GM12878 (cell line): ENCODE measurements around the gene BCAP31. TPM values are rescaled to one million over a fixed set of nuclear protein-coding genes. Genes with fewer than 3 reads are reported as not detected.
"Not testable (repeated sequence)": the region's sequence is repeated elsewhere in the genome, so short reads cannot be mapped to it uniquely, and the experiment has no call there.

Experiments used
- ATAC-seq: fragments of 200-7000 bp; cut with Tn5 transposase; 3 replicates; pipeline ENCODE4 v1.9.1; 2020; ENCODE audit warnings: mild to moderate bottlenecking, moderate library complexity
- BruUV-seq: library from RNA; stranded (reverse); fragments of 400-500 nt; replicated peaks from 2 replicates; lab custom pipeline; 2021; lab: Mats Ljungman, UMichigan
- CTCF ChIA-PET: fragments of 300-600 bp; sonication (Branson Sonifier 250); formaldehyde crosslinking; extraction: SDS; loops from one replicate; lab custom pipeline; 2021; ENCODE audit warnings: inconsistent platforms; lab: Yijun Ruan, JAX
- POLR2A ChIA-PET: fragments of 350-600 bp; formaldehyde crosslinking; extraction: SDS; loops from one replicate; lab custom pipeline; 2021; ENCODE audit warnings: inconsistent platforms; lab: Charles Lee
- RAD21 ChIA-PET: fragments of 300-600 bp; sonication (Branson Sonifier 250); formaldehyde crosslinking; loops from one replicate; lab custom pipeline; 2023; ENCODE audit warnings: antibody characterized with exemption; ENCODE audit not compliant: unreplicated experiment; lab: Charles Lee
- SMC1A ChIA-PET: fragments of 300-600 bp; sonication (Branson Sonifier 250); formaldehyde crosslinking; loops from one replicate; lab custom pipeline; 2023; ENCODE audit not compliant: unreplicated experiment, uncharacterized antibody; lab: Charles Lee
- DNase-seq: peaks from one replicate; pipeline ENCODE4 v3.0.0-alpha.2; 2011; ENCODE audit warnings: low read depth, low spot score
- FAIRE-seq: peaks from 3 replicates; lab custom pipeline; 2011; peaks lifted over from hg19 to GRCh38; lab: Jason Lieb, UNC
- H2AFZ ChIP-seq: 2 replicates; pipeline ENCODE4 v1.6.0; 2011; ENCODE audit warnings: low read depth, low read length, control low read depth; ENCODE audit not compliant: control insufficient read depth
- H3K27ac ChIP-seq: 2 replicates; pipeline ENCODE4 v1.5.1; 2011; ENCODE audit warnings: control low read depth; ENCODE audit not compliant: control insufficient read depth, insufficient read depth
- H3K27me3 ChIP-seq, 2 experiments: replicated peaks in 1 of 2; 2 replicates each; pipeline versions ENCODE4 v1.6.0 to v1.6.1; 2011; ENCODE audit warnings: low read length in 1 of 2; ENCODE audit not compliant: control insufficient read depth in 2 of 2, insufficient read depth in 2 of 2
- H3K36me3 ChIP-seq, 2 experiments: 2 replicates each; pipeline ENCODE4 v1.5.1; 2011; ENCODE audit warnings: low read length in 1 of 2; ENCODE audit not compliant: control insufficient read depth in 2 of 2, insufficient read depth in 2 of 2
- H3K4me1 ChIP-seq: 2 replicates; pipeline ENCODE4 v1.6.1; 2011; ENCODE audit warnings: mild to moderate bottlenecking, low read length, moderate library complexity, mixed read lengths; ENCODE audit not compliant: control insufficient read depth, insufficient read depth
- H3K4me2 ChIP-seq: 2 replicates; pipeline ENCODE4 v1.6.0; 2011; ENCODE audit warnings: control low read depth; ENCODE audit not compliant: control insufficient read depth, insufficient read depth
- H3K4me3 ChIP-seq: fragments of 200-600 bp; sonication (generic); 2 replicates; pipeline ENCODE4 v1.5.1; 2016
- H3K79me2 ChIP-seq: 2 replicates; pipeline ENCODE4 v1.6.0; 2011; ENCODE audit warnings: low read length; ENCODE audit not compliant: control insufficient read depth, insufficient read depth
- H3K9ac ChIP-seq: 2 replicates; pipeline ENCODE4 v1.8.0; 2011; ENCODE audit warnings: low read length, control low read depth, mixed read lengths; ENCODE audit not compliant: control insufficient read depth, insufficient read depth
- H3K9me3 ChIP-seq: replicated peaks from 3 replicates; pipeline ENCODE4 v1.5.1; 2011; ENCODE audit warnings: mild to moderate bottlenecking, low read length; ENCODE audit not compliant: control insufficient read depth, insufficient read depth
- H4K20me1 ChIP-seq: 2 replicates; pipeline ENCODE4 v1.6.0; 2011; ENCODE audit not compliant: control insufficient read depth, insufficient read depth
- CBFB ChIP-seq: IDR thresholded peaks from 2 replicates; pipeline ENCODE4 v1.6.1; 2016; ENCODE audit warnings: antibody characterized with exemption, low read depth
- IKZF1 ChIP-seq: fragments of 450-650 bp; conservative IDR thresholded peaks from 2 replicates; pipeline ENCODE4 v1.6.1; 2017; ENCODE audit warnings: antibody characterized with exemption, mild to moderate bottlenecking
- TCF7 ChIP-seq: IDR thresholded peaks from 2 replicates; pipeline ENCODE4 v1.6.1; 2014; ENCODE audit warnings: antibody characterized with exemption, borderline replicate concordance
- WGBS: methylation state at CpG from one replicate; pipeline ENCODE4 v1.1.6; 2016; ENCODE audit warnings: low lambda C conversion rate; ENCODE audit not compliant: insufficient replicate concordance, insufficient coverage; ENCODE audit errors: missing lambda C conversion rate; 5-methylcytosine and 5-hydroxymethylcytosine counted together
- in situ Hi-C: fragments of 300-500 bp; cut with MboI; formaldehyde crosslinking; loops from 9 replicates; pipeline ENCODE4 v1.14.3; 2018; ENCODE audit warnings: mixed read lengths
- intact Hi-C: fragments of 100-400 bp; cut with micrococcal nuclease; formaldehyde crosslinking; loops from one replicate; pipeline ENCODE4 v1.14.2; 2022; ENCODE audit not compliant: unreplicated experiment
- polyA plus RNA-seq, 11 experiments: library from polyadenylated mRNA; depleted of rRNA in 4 of 11; unstranded in 6 of 11; stranded (reverse) in 5 of 11; fragments of >200 nt; fragmentation: Nextera tagmentation in 4 of 11; fragmentation: Illumina TruSeq in 1 of 11; extraction: Ambion mirVana in 4 of 11; extraction: Trizol in 1 of 11; gene quantifications; 1 replicate in 1 of 11; 2 replicates in 10 of 11; pipeline versions ENCODE4 v1.2.1 to v1.2.3, GENCODE V29; 2011 to 2016; ENCODE audit warnings: inconsistent platforms in 2 of 11, missing spikeins in 2 of 11, low read depth in 1 of 11
- total RNA-seq, 4 experiments: library from RNA; depleted of rRNA in 3 of 4; stranded (reverse); fragments of >200 nt in 3 of 4; fragmentation: Illumina TruSeq in 1 of 4; extraction: Trizol in 1 of 4; gene quantifications; 2 replicates each; pipeline versions ENCODE4 v1.2.1 to v1.2.3, GENCODE V29; 2013 to 2021

BCAP31 gene
- total and polyA plus RNA-seq, 10 of the 15 experiments (the other 5 are each of a cell fraction or from before 2014, with no cell fraction given), result 63.1 to 246 (median 95.6) TPM

DNA sequence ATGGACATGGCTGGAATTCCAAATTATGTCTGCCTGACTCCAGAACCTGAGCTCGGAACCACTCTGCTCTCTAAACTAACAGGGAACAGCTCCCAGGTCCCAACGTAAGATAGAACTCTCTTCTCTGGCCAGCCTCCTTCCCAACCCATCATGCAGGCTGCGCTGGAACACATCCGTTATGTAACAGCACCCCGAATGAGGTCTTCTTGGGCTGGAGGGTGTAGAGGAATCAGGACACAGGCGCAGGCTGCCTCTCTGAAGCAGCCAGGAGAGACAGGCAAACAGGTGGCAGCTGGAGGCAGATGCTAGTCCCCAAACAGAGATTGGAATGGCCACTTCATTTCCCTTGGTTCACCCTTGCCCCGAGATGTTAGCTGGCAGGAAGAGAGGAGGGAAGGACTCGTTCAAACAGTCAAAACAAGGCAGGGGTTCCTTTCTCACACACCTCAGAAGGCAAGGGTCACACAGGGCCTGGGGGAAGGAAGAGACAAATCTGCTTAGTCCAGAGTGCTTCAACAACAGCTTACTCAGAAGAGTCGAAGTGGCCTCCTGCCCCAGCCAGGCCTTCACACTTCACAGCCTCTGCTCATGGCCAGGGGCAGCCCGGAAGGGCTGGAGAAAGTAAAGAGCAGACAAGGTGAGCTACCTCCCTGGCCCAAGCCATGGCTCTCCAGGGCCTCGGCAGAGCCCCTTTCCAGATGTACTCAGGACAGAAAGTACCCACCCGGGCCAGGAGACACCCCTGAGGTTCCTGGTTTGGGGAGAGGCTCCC lies 19.4 kb downstream of the BCAP31 start:
- H3K4me2 ChIP-seq, H3K9ac ChIP-seq, CTCF ChIA-PET, H3K4me3 ChIP-seq, H3K27ac ChIP-seq, FAIRE-seq, DNase-seq, H3K36me3 ChIP-seq, in situ Hi-C loops, SMC1A ChIA-PET, BruUV-seq, H3K79me2 ChIP-seq, H3K27me3 ChIP-seq, H4K20me1 ChIP-seq, H3K4me1 ChIP-seq, POLR2A ChIA-PET, intact Hi-C loops, H2AFZ ChIP-seq, H3K9me3 ChIP-seq, ATAC-seq, RAD21 ChIA-PET: not testable (repeated sequence)
- WGBS, result 58% methylated on average over 9 of the region's 12 CpGs

DNA sequence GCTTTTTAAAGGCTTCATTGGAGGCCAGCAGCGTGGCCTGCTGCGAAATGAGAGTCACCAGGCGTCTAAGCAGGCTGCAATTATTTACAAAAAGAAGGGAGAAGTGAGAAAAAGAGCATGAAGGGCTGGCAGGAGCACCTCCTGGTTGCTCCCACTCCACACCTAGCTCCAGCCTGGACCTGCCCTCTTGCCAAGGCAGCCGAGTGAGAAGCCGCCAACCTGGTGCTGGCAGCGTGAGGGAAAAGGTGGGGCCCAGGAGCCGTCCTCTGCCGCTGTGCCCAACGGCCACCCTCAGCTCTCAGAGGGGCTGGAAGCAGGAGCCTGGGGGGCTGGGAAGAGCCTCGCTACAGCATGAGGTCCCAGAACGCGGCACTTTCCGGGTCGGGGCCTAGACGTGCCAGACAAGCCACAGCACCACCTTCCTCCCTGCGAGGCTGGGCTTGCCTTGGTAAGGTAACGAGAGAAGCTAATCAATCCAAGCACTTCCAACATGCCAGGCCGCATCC lies 20.1 kb downstream of the BCAP31 start:
- Histone ChIP-seq H2AFZ (no peak overlapping the region), H3K36me3 (peaks cover 0 to 2% of the 10 kb centered on the region in 2 experiments; a peak in 2 of 4 replicates), H3K79me2 (no peaks in the 10 kb centered on the region), H4K20me1 (no peaks in the 10 kb centered on the region), H3K27me3 (no peaks in the 10 kb centered on the region), H3K4me2 (no peak overlapping the region), H3K4me1 (no peaks in the 10 kb centered on the region), H3K27ac (no peak overlapping the region), H3K9me3 (no peaks in the 10 kb centered on the region), H3K4me3 (no peak overlapping the region)
- intact Hi-C loops, result no loop called here
- ATAC-seq (no peak), FAIRE-seq (no peak), DNase-seq (no peak)
- in situ Hi-C loops, result no loop called here
- ChIA-PET POLR2A (no interaction called here), RAD21 (no interaction called here), CTCF (no interaction called here), SMC1A (no interaction called here)
- 83% methylated on average over 17 of the region's 18 CpGs for WGBS
- BruUV-seq, result no TSS peak
- TF ChIP-seq CBFB, result no peak
- no peak for TF ChIP-seq IKZF1
- TF ChIP-seq TCF7, result no peak
- TF ChIP-seq, all 136 proteins: peak for 0
- H3K9ac ChIP-seq, result no peak overlapping the region
